ENCODE results near the gene PREX1. TPM values are rescaled to one million over a fixed set of nuclear protein-coding genes. Genes with fewer than 3 reads are reported as not detected.

The PREX1 gene
- total RNA-seq, 1 donor from 2014 or later, result 20.8 TPM

DNA sequence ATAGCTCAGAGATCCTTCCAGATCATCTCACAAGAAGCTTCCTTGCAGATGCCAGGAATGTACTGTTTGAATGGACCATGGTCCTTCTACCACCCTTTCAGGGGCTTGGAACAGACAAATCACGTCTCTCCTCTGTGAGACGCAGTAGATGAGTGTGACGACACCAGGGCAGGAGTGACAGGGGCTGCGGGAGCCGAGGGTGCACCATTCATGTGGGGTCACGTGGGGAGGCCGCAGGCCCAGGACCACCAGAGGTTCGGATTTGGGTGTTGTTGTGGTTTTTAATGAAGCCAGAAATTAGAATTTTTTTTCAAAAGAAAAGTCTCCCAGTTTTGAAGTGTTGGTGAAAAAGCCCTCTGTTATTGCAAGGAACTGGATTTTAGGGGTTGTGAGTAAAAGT lies 79.2 kb downstream of the PREX1 start:
- Mint-ChIP-seq H3K4me1 (ENCODE audit: unreplicated experiment) (peaks cover 31% of the 10 kb centered on the region), H3K4me3 (no peak overlapping the region), H3K36me3 (peaks cover 3% of the 10 kb centered on the region), H3K27me3 (peaks cover 25% of the 10 kb centered on the region), H3K9me3 (no peaks in the 10 kb centered on the region), H3K27ac (no peak overlapping the region)
- no peak for TF ChIP-seq CTCF (conservative IDR thresholded peaks at IDR 0.05)
- DNase-seq (ENCODE audit: extremely low spot score, unreplicated experiment), result no peak

DNA sequence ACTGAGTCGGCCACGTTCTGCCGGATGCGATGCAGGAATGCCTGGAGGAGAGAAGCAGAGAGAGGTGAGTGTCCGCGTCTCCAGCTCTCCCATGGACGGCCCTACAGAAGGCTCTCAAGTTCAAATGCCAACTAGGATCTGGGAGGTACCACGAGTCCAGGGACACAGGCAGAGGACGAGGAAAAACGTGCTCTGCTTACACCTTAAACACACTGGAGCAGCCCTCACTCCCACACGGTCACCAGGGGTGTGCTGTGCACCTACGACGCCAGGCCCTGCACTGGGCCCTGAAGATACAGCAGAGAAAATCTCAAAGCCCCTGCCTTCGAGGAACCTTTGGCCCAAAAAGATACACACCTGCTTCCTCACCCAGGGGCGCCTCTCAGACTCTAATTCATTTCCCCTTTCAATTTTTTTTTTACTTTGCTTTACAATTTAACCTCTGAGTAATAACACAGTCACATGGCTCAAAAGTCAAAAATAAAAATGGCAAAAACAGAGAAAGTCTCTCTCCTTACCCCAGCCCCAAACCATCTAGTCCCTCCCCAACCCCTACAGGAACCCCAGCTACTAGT lies 79.9 kb downstream of the PREX1 start:
- TF ChIP-seq CTCF (conservative IDR thresholded peaks at IDR 0.05), result no peak
- Mint-ChIP-seq H3K27ac (no peak overlapping the region), H3K4me1 (ENCODE audit: unreplicated experiment) (peaks cover 31% of the 10 kb centered on the region), H3K4me3 (no peak overlapping the region), H3K27me3 (peaks cover 27% of the 10 kb centered on the region), H3K36me3 (peaks cover 7% of the 10 kb centered on the region), H3K9me3 (no peaks in the 10 kb centered on the region)
- DNase-seq (ENCODE audit: extremely low spot score, unreplicated experiment), result no peak

DNA sequence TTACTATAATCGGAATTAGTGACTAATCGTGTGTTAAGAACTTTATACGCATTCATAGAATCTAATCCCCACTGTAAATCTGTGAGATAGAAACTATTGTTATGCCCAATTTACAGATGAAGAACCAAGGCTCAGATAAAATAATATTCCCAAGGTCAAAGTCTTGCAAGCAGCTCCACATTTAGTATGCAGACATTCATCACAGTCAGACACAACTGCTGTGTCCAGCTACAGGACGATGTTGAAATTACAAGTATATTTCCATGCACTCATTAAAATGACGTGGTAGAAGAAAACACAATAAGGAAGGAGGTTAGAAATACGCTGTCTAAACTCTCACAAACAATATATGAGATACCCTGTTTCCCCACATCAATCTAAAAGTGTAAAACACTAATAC lies 82.5 kb downstream of the PREX1 start:
- TF ChIP-seq CTCF (conservative IDR thresholded peaks at IDR 0.05), result peak; percentile 40
- peaks cover 14% of the 10 kb centered on the region for H3K27me3 Mint-ChIP-seq
- H3K9me3 Mint-ChIP-seq, result no peaks in the 10 kb centered on the region
- peaks cover 7% of the 10 kb centered on the region for H3K36me3 Mint-ChIP-seq
- no peak overlapping the region for H3K27ac Mint-ChIP-seq
- no peak for DNase-seq (ENCODE audit: extremely low spot score, unreplicated experiment)
- no peak overlapping the region for H3K4me3 Mint-ChIP-seq
- H3K4me1 Mint-ChIP-seq (ENCODE audit: unreplicated experiment), result peaks cover 20% of the 10 kb centered on the region

- Mint-ChIP-seq H3K36me3 (peaks cover 7% of the 10 kb centered on the region), H3K4me1 (ENCODE audit: unreplicated experiment) (peaks cover 19% of the 10 kb centered on the region), H3K27ac (no peak overlapping the region), H3K4me3 (no peak overlapping the region), H3K27me3 (peaks cover 8% of the 10 kb centered on the region), H3K9me3 (no peaks in the 10 kb centered on the region)
- no peak for DNase-seq (ENCODE audit: extremely low spot score, unreplicated experiment)
- no peak for TF ChIP-seq CTCF (conservative IDR thresholded peaks at IDR 0.05)
Measured at GRCh38 chr20:48744515-48744914, 83.3 kb downstream of the PREX1 start.

GRCh38 chr20:48743807-48744206 lies 84.0 kb downstream of the PREX1 start:
- Mint-ChIP-seq H3K4me3 (no peak overlapping the region), H3K9me3 (no peaks in the 10 kb centered on the region), H3K27me3 (peaks cover 11% of the 10 kb centered on the region), H3K4me1 (ENCODE audit: unreplicated experiment) (peaks cover 25% of the 10 kb centered on the region), H3K27ac (no peak overlapping the region), H3K36me3 (peaks cover 7% of the 10 kb centered on the region)
- TF ChIP-seq CTCF (conservative IDR thresholded peaks at IDR 0.05), result no peak
- DNase-seq (ENCODE audit: extremely low spot score, unreplicated experiment), result no peak

All from type B pancreatic cell (in vitro differentiated cells).